Thyroid gland (tissue), 4 donors: Measurements from ENCODE around the gene SPACA5B. TPM values are rescaled to one million over a fixed set of nuclear protein-coding genes. Genes with fewer than 3 reads are reported as not detected.
A peak's percentile ranks its signal among the peaks of the same experiment; 100 is the strongest.
"Not testable (repeated sequence)": the region's sequence is repeated elsewhere in the genome, so short reads cannot be mapped to it uniquely, and the experiment has no call there.

Experiments
- DNase-seq, 2 donors: peaks; one replicate each; pipeline ENCODE4 v3.0.0-alpha.2; 2019
- H3K27ac ChIP-seq, 3 donors: fragments of 200-600 bp; sonication (generic); 1 replicate in 2 of 3; 2 replicates in 1 of 3; pipeline ENCODE4 v1.5.1; 2016 to 2019; ENCODE audit warnings: mild to moderate bottlenecking in 1 of 3, moderate library complexity in 1 of 3
- H3K27me3 ChIP-seq: fragments of 200-600 bp; sonication (generic); one replicate; pipeline ENCODE4 v1.5.1; 2019
- H3K36me3 ChIP-seq, 2 donors: fragments of 200-600 bp; sonication (generic); one replicate each; pipeline ENCODE4 v1.5.1; 2016 to 2019
- H3K4me1 ChIP-seq, 2 donors: fragments of 200-600 bp; sonication (generic); one replicate each; pipeline ENCODE4 v1.5.1; 2017 to 2019
- H3K4me3 ChIP-seq, 3 donors: fragments of 200-600 bp; sonication (generic); replicated peaks in 1 of 3; 1 replicate in 2 of 3; 2 replicates in 1 of 3; pipeline ENCODE4 v1.5.1; 2016; ENCODE audit warnings: mild to moderate bottlenecking in 1 of 3
- H3K9me3 ChIP-seq: fragments of 200-600 bp; sonication (generic); one replicate; pipeline ENCODE4 v1.5.1; 2017
- CTCF ChIP-seq, 6 experiments: fragments of 200-600 bp in 3 of 6; fragments of 450-650 bp in 3 of 6; sonication (generic) in 3 of 6; IDR thresholded peaks; one replicate each; pipeline ENCODE4 v1.5.1; 2016 to 2019; ENCODE audit warnings: antibody characterized with exemption in 6 of 6, mild to moderate bottlenecking in 2 of 6, inconsistent platforms in 1 of 6, moderate library complexity in 1 of 6
- POLR2A ChIP-seq, 2 donors: fragments of 450-650 bp; IDR thresholded peaks; one replicate each; pipeline ENCODE4 v1.6.1; 2017; ENCODE audit warnings: antibody characterized with exemption in 2 of 2, mild to moderate bottlenecking in 2 of 2, moderate library complexity in 1 of 2
- WGBS, 2 donors: methylation state at CpG; one replicate each; pipeline ENCODE4 v1.1.5; 2017; 5-methylcytosine and 5-hydroxymethylcytosine counted together
- intact Hi-C: fragments of 100-400 bp; cut with DNase I; formaldehyde crosslinking; loops from one replicate; pipeline ENCODE4 v1.15.1; 2023
- total RNA-seq, 4 donors: library from RNA; depleted of rRNA; stranded (reverse); fragments of >200 nt; gene quantifications; one replicate each; pipeline ENCODE4 v1.2.3, GENCODE V29; 2016

SPACA5B gene
- not detected for total RNA-seq

- H3K27me3 ChIP-seq, H3K4me3 ChIP-seq, DNase-seq, intact Hi-C loops, H3K27ac ChIP-seq, H3K36me3 ChIP-seq, H3K9me3 ChIP-seq, H3K4me1 ChIP-seq: not testable (repeated sequence)
- no CpG with 5 or more reads among the region's 4 CpGs for WGBS, 2 donors
Measured at GRCh38 chrX:48130326-48130725, at the start of gene SPACA5B. Gene SPACA5B (plus strand): TSS chrX:48130626. CDS start chrX:48130688, 62 bp downstream.

GRCh38 chrX:48083212-48083611 lies 47.2 kb upstream of the SPACA5B start:
- TF ChIP-seq POLR2A (IDR thresholded peaks at IDR 0.05) (no peak), CTCF (IDR thresholded peaks at IDR 0.05) (peak in 4 of 6 experiments; percentile 56 to 67 (median 60))
- no peaks in the 10 kb centered on the region for H3K36me3 ChIP-seq
- no peaks in the 10 kb centered on the region for H3K9me3 ChIP-seq
- H3K4me1 ChIP-seq: no peaks in the 10 kb centered on the region
- intact Hi-C loops: loop anchor here (5.0 kb wide), 1 partner anchor 389 kb away; the partner anchor contains the start of gene SLC38A5
- WGBS, 2 donors: 15 to 20% methylated on average over 6 to 8 of the region's 9 CpGs
- no peak overlapping the region for H3K4me3 ChIP-seq
- H3K27me3 ChIP-seq: no peaks in the 10 kb centered on the region
- no peak overlapping the region for H3K27ac ChIP-seq
- DNase-seq: peak; percentile 44 to 47

- no peaks in the 10 kb centered on the region for H3K36me3 ChIP-seq
- no peak for DNase-seq
- no peak for TF ChIP-seq POLR2A (IDR thresholded peaks at IDR 0.05)
- no peak for TF ChIP-seq CTCF (IDR thresholded peaks at IDR 0.05)
- H3K27me3 ChIP-seq: no peaks in the 10 kb centered on the region
- no peak overlapping the region for H3K4me3 ChIP-seq
- 59 to 83% methylated on average over 5 of the region's 5 CpGs for WGBS, 2 donors
- no peaks in the 10 kb centered on the region for H3K4me1 ChIP-seq
- no peaks in the 10 kb centered on the region for H3K9me3 ChIP-seq
- intact Hi-C loops: loop anchor here (5.0 kb wide), 1 partner anchor 389 kb away; the partner anchor contains the start of gene SLC38A5
- no peak overlapping the region for H3K27ac ChIP-seq
Measured at GRCh38 chrX:48083706-48084105, 46.7 kb upstream of the SPACA5B start.

GRCh38 chrX:48086082-48086481 lies 44.3 kb upstream of the SPACA5B start:
- H3K4me3 ChIP-seq: no peak overlapping the region
- no peak overlapping the region for H3K27ac ChIP-seq
- no peaks in the 10 kb centered on the region for H3K4me1 ChIP-seq
- no peaks in the 10 kb centered on the region for H3K9me3 ChIP-seq
- H3K36me3 ChIP-seq: no peaks in the 10 kb centered on the region
- DNase-seq: no peak
- TF ChIP-seq POLR2A (IDR thresholded peaks at IDR 0.05) (no peak), CTCF (IDR thresholded peaks at IDR 0.05) (no peak)
- H3K27me3 ChIP-seq: no peaks in the 10 kb centered on the region
- intact Hi-C loops: no loop called here

GRCh38 chrX:48090123-48090522 lies 40.3 kb upstream of the SPACA5B start:
- no peaks in the 10 kb centered on the region for H3K27me3 ChIP-seq
- DNase-seq: no peak
- no peaks in the 10 kb centered on the region for H3K4me1 ChIP-seq
- 86 to 93% methylated on average over 5 of the region's 5 CpGs for WGBS, 2 donors
- TF ChIP-seq CTCF (IDR thresholded peaks at IDR 0.05) (no peak), POLR2A (IDR thresholded peaks at IDR 0.05) (no peak)
- no peaks in the 10 kb centered on the region for H3K9me3 ChIP-seq
- no peak overlapping the region for H3K27ac ChIP-seq
- no peak overlapping the region for H3K4me3 ChIP-seq
- H3K36me3 ChIP-seq: no peaks in the 10 kb centered on the region
- intact Hi-C loops: no loop called here

- H3K27ac ChIP-seq, intact Hi-C loops, DNase-seq, H3K4me1 ChIP-seq, H3K9me3 ChIP-seq, H3K4me3 ChIP-seq, H3K27me3 ChIP-seq, H3K36me3 ChIP-seq: not testable (repeated sequence)
- 93% methylated on average over 2 of the region's 3 CpGs; no CpG with 5 or more reads in 1 of the 2 donors for WGBS, 2 donors
Measured at GRCh38 chrX:48092558-48092957, 37.9 kb upstream of the SPACA5B start.
